MM.1S (cell line): ENCODE results near the gene KCNH8.

Experiments used
- DNase-seq: peaks from one replicate; pipeline ENCODE4 v3.0.0-alpha.2; 2015
- H2AFZ ChIP-seq: fragments of 300-600 bp; sonication (generic); 2 replicates; pipeline ENCODE4 v1.6.0; 2016; ENCODE audit warnings: antibody characterized with exemption, low read length
- H3F3A ChIP-seq: fragments of 300-600 bp; sonication (generic); 2 replicates; pipeline ENCODE4 v1.6.1; 2016; ENCODE audit warnings: mild to moderate bottlenecking, antibody characterized with exemption, low read length, moderate library complexity, mixed read lengths; ENCODE audit not compliant: insufficient read depth
- H3K27ac ChIP-seq: fragments of 300-600 bp; sonication (generic); 2 replicates; pipeline ENCODE4 v1.5.1; 2016; ENCODE audit warnings: mild to moderate bottlenecking, low read length
- H3K27me3 ChIP-seq: fragments of 300-600 bp; sonication (generic); replicated peaks from 2 replicates; pipeline ENCODE4 v1.6.0; 2016; ENCODE audit warnings: low read length; ENCODE audit not compliant: insufficient read depth
- H3K36me3 ChIP-seq: fragments of 300-600 bp; sonication (generic); replicated peaks from 2 replicates; pipeline ENCODE4 v1.6.1; 2016; ENCODE audit warnings: mild to moderate bottlenecking, low read length, mixed read lengths; ENCODE audit not compliant: insufficient read depth
- H3K4me1 ChIP-seq: fragments of 300-600 bp; sonication (generic); 2 replicates; pipeline ENCODE4 v1.6.1; 2016; ENCODE audit warnings: low read length, mixed read lengths
- H3K4me2 ChIP-seq: fragments of 300-600 bp; sonication (generic); 2 replicates; pipeline ENCODE4 v1.6.0; 2016; ENCODE audit warnings: low read depth, low read length
- H3K4me3 ChIP-seq: fragments of 300-600 bp; sonication (generic); 2 replicates; pipeline ENCODE4 v1.5.1; 2016; ENCODE audit warnings: low read length, mixed read lengths
- H3K79me2 ChIP-seq: fragments of 300-600 bp; sonication (generic); 2 replicates; pipeline ENCODE4 v1.6.1; 2016; ENCODE audit warnings: mixed run types, low read length, mixed read lengths
- H3K9ac ChIP-seq: fragments of 300-600 bp; sonication (generic); 2 replicates; pipeline ENCODE4 v1.6.1; 2016; ENCODE audit warnings: low read length, mixed read lengths
- H3K9me2 ChIP-seq: fragments of 300-600 bp; sonication (generic); replicated peaks from 2 replicates; pipeline ENCODE4 v1.6.1; 2016; ENCODE audit warnings: mild to moderate bottlenecking, low read length, mixed read lengths; ENCODE audit not compliant: insufficient read depth
- H3K9me3 ChIP-seq: fragments of 300-600 bp; sonication (generic); replicated peaks from 2 replicates; pipeline ENCODE4 v1.6.1; 2016; ENCODE audit warnings: mild to moderate bottlenecking, low read length, mixed read lengths; ENCODE audit not compliant: insufficient read depth
- H4K20me1 ChIP-seq: fragments of 300-600 bp; sonication (generic); 2 replicates; pipeline ENCODE4 v1.6.1; 2016; ENCODE audit warnings: mild to moderate bottlenecking, low read length, moderate library complexity, mixed read lengths; ENCODE audit not compliant: insufficient read depth
- EZH2 ChIP-seq: fragments of 300-600 bp; sonication (generic); optimal IDR thresholded peaks from 2 replicates; pipeline ENCODE3; 2017; ENCODE audit warnings: low read depth, mild to moderate bottlenecking, antibody characterized with exemption, low read length, mixed read lengths
- EZH2phosphoT487 ChIP-seq: fragments of 300-600 bp; sonication (generic); IDR thresholded peaks from 2 replicates; pipeline ENCODE4 v1.6.1; 2018; ENCODE audit warnings: antibody characterized with exemption, low read length
- TF ChIP-seq, protein P1 (sequence below): fragments of 300-600 bp; sonication (generic); IDR thresholded peaks from 2 replicates; pipeline ENCODE4 v1.5.1; 2016; ENCODE audit warnings: antibody characterized with exemption, low read length, mixed read lengths

Gene KCNH8

DNA sequence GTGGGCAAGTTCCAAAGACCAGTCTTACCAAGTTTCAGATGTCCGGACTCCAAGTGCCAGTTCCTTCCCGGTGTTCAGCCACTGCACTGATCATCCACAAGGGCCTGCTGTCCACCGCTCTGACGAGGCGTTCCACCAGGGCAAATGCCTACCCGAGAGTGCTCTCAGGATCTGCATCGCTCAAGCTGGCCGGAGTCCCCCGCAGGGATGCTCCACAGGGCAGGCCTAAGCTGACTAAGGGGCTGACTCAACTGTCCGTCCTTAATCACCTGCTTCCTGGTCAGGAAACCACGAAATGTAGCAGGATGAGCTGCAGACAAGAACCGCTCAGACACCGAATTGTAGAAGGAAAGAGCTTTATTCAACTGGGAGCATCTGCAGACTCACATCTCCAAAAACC is 341.6 kb downstream of the KCNH8 start:
- H3K27ac ChIP-seq, result no peak overlapping the region
- H3K4me3 ChIP-seq, result no peak overlapping the region
- H3K4me2 ChIP-seq, result no peak overlapping the region
- no peaks in the 10 kb centered on the region for H3K9me2 ChIP-seq
- H3F3A ChIP-seq, result no peaks in the 10 kb centered on the region
- TF ChIP-seq, protein P1, sequence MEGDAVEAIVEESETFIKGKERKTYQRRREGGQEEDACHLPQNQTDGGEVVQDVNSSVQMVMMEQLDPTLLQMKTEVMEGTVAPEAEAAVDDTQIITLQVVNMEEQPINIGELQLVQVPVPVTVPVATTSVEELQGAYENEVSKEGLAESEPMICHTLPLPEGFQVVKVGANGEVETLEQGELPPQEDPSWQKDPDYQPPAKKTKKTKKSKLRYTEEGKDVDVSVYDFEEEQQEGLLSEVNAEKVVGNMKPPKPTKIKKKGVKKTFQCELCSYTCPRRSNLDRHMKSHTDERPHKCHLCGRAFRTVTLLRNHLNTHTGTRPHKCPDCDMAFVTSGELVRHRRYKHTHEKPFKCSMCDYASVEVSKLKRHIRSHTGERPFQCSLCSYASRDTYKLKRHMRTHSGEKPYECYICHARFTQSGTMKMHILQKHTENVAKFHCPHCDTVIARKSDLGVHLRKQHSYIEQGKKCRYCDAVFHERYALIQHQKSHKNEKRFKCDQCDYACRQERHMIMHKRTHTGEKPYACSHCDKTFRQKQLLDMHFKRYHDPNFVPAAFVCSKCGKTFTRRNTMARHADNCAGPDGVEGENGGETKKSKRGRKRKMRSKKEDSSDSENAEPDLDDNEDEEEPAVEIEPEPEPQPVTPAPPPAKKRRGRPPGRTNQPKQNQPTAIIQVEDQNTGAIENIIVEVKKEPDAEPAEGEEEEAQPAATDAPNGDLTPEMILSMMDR, result no peak
- no peak for TF ChIP-seq EZH2phosphoT487
- TF ChIP-seq EZH2, result no peak
- H3K9ac ChIP-seq, result no peak overlapping the region
- no peaks in the 10 kb centered on the region for H3K79me2 ChIP-seq
- H3K9me3 ChIP-seq, result no peaks in the 10 kb centered on the region
- H2AFZ ChIP-seq, result no peak overlapping the region
- DNase-seq, result no peak
- no peaks in the 10 kb centered on the region for H3K27me3 ChIP-seq
- H3K36me3 ChIP-seq, result no peaks in the 10 kb centered on the region
- no peaks in the 10 kb centered on the region for H4K20me1 ChIP-seq
- H3K4me1 ChIP-seq, result no peaks in the 10 kb centered on the region

DNA sequence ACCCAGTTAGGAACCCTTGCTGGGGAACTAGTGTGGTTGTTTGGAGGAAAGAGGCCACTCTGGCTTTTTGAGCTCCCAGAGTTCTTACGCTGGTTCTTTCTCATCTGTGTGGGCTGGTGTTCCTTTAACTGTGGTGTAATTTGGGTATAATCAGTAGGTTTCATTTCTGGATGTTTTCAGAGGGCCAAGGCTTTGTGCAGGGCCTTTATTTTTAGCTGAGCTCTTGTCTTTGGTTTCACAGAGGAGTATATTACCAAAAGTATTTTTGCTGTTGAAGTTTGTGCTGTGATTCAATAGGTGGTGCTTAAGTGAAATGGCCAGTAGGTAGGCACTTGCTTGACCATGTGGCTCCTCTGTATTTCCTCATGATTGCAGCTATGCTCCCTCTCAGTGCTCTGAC is 357.9 kb downstream of the KCNH8 start:
- peak overlapping the region; percentile 72 for H2AFZ ChIP-seq
- H3K4me3 ChIP-seq, result no peak overlapping the region
- no peaks in the 10 kb centered on the region for H4K20me1 ChIP-seq
- peak overlapping the region; percentile 71; the same call in 1 of the 2 replicates for H3K27ac ChIP-seq
- DNase-seq, result peak; percentile 76
- H3K4me2 ChIP-seq, result peak overlapping the region; percentile 49
- H3K79me2 ChIP-seq, result no peaks in the 10 kb centered on the region
- H3K9me3 ChIP-seq, result no peaks in the 10 kb centered on the region
- H3K36me3 ChIP-seq, result no peaks in the 10 kb centered on the region
- no peak for TF ChIP-seq EZH2
- no peak for TF ChIP-seq EZH2phosphoT487
- TF ChIP-seq, protein P1, result no peak
- peak overlapping the region; percentile 3; the same call in 1 of the 2 replicates for H3K9ac ChIP-seq
- H3K4me1 ChIP-seq, result peaks cover 23% of the 10 kb centered on the region
- H3K9me2 ChIP-seq, result no peaks in the 10 kb centered on the region
- peaks cover 12% of the 10 kb centered on the region; the same call in 1 of the 2 replicates for H3F3A ChIP-seq
- no peaks in the 10 kb centered on the region for H3K27me3 ChIP-seq

DNA sequence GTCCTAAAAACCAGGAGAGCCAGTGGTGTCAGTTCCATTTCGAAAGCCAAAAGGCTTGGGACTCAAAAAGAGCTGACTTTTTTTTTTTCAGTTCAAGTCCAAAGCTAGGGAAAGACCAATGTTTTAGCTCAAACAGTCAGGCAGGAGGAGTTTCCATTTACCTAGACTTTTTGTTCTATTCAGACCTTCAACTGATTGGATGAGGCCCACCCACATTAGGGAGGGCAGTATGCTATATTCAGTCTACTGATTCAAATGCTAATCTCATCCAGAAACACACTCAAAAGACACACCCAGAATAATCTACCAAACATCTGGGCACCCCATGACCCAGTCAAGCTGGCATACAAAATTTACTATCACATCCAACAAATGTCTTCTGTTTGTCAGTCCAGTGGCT is 374.0 kb downstream of the KCNH8 start:
- Histone ChIP-seq H2AFZ (no peak overlapping the region), H3K36me3 (no peaks in the 10 kb centered on the region), H3K79me2 (no peaks in the 10 kb centered on the region), H3F3A (no peaks in the 10 kb centered on the region), H3K4me3 (no peak overlapping the region), H3K4me2 (no peak overlapping the region), H4K20me1 (no peaks in the 10 kb centered on the region), H3K27me3 (no peaks in the 10 kb centered on the region), H3K9me2 (no peaks in the 10 kb centered on the region; the same call in 1 of the 2 replicates), H3K4me1 (no peaks in the 10 kb centered on the region), H3K27ac (no peak overlapping the region), H3K9me3 (no peaks in the 10 kb centered on the region), H3K9ac (no peak overlapping the region)
- DNase-seq, result no peak
- TF ChIP-seq, protein P1, result no peak
- no peak for TF ChIP-seq EZH2
